LNCaP clone FGC (cell line): ENCODE measurements around the gene FTCD.

Experiments
- DNase-seq: peaks from one replicate; pipeline ENCODE4 v3.0.0-alpha.2; 2011; ENCODE audit warnings: low read depth
- H3K4me3 ChIP-seq: 2 replicates; pipeline ENCODE4 v1.5.1; 2011; ENCODE audit warnings: mild to moderate bottlenecking, low read depth, low read length, control low read depth
- TF ChIP-seq, protein P1 (sequence below): IDR thresholded peaks from 2 replicates; pipeline ENCODE4 v1.5.1; 2012; ENCODE audit warnings: mild to moderate bottlenecking; ENCODE audit not compliant: control insufficient read depth, insufficient read depth; ENCODE audit errors: extremely low read depth

Gene FTCD

DNA sequence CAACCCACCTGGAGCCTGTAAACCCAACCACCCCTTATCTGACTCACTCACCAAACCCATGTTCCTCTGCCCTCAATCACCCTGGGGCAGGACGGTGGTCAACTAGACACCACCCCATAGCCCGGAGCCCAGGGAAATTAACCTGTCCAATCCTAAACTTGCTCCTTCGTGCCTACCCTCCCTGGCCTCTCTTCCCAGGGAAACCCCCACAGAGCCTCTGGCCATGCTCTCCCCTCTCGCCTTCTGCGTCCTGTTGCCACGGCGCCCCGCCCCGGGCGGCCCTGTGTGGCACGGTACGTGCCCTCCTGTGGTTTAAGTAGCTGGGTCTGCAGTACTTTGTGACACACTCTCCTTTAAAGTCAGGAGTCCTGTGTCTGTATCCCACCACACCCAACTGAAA, 4.0 kb upstream of the FTCD start:
- H3K4me3 ChIP-seq = no peak overlapping the region
- TF ChIP-seq, protein P1, sequence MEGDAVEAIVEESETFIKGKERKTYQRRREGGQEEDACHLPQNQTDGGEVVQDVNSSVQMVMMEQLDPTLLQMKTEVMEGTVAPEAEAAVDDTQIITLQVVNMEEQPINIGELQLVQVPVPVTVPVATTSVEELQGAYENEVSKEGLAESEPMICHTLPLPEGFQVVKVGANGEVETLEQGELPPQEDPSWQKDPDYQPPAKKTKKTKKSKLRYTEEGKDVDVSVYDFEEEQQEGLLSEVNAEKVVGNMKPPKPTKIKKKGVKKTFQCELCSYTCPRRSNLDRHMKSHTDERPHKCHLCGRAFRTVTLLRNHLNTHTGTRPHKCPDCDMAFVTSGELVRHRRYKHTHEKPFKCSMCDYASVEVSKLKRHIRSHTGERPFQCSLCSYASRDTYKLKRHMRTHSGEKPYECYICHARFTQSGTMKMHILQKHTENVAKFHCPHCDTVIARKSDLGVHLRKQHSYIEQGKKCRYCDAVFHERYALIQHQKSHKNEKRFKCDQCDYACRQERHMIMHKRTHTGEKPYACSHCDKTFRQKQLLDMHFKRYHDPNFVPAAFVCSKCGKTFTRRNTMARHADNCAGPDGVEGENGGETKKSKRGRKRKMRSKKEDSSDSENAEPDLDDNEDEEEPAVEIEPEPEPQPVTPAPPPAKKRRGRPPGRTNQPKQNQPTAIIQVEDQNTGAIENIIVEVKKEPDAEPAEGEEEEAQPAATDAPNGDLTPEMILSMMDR = no peak
- no peak for DNase-seq

DNA sequence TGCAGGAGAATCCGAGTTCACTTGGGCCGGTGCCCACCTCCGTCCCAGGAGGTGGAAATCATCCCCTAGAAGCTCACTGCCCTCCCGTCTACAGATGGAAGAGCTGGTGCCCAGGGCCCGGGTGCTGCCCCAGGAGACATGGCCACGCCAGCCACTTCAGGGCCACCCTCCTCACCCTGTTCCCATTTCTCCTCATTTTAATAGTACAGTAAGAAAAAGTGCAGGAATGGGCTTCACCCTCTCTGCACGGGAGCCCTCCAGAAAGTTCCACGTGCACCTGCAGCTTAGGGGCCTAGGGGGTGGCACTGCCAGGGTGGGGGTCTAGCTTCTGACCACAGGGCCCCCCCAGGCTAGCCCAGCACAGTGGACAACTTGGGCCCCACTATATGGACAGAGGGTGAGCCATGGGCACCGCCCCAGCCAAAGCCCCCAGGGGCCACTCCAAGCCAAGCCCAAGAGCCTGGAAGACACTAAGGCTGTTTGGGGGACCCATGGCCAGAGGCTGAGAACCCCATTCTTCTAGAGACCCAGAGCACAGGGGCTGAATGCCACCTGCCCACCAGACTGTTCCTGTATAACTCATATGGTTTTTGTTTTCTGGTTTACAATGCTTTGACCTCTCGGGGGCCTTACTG, 3.4 kb upstream of the FTCD start:
- no peak for DNase-seq
- TF ChIP-seq, protein P1 = no peak

DNA sequence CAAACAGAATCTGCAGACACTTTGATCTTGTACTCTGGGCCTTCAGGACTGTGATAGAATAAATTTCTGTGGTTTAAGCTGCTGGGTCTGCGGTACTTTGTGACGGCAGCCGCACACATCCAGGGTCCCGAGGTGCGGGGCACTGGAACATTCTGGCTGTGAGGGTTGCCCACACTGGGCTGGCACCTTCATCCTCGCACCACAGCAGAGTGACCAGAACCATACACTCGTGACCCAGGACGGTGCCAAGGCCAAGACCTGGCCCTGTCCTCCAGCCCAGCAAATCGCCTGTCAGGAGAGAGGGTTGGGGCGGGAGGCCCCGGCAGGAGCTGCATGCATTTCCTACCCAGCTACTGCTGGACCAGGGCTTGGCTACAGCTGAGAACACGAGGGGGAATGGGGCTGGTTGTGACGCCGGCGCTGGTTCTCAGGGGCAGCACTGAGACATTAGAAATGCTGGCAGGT, 2.6 kb upstream of the FTCD start:
- DNase-seq = no peak
- no peak overlapping the region for H3K4me3 ChIP-seq
- TF ChIP-seq, protein P1 = no peak

More for the DNA sequence above, 3.4 kb upstream of the FTCD start:
- no peak overlapping the region for H3K4me3 ChIP-seq

DNA sequence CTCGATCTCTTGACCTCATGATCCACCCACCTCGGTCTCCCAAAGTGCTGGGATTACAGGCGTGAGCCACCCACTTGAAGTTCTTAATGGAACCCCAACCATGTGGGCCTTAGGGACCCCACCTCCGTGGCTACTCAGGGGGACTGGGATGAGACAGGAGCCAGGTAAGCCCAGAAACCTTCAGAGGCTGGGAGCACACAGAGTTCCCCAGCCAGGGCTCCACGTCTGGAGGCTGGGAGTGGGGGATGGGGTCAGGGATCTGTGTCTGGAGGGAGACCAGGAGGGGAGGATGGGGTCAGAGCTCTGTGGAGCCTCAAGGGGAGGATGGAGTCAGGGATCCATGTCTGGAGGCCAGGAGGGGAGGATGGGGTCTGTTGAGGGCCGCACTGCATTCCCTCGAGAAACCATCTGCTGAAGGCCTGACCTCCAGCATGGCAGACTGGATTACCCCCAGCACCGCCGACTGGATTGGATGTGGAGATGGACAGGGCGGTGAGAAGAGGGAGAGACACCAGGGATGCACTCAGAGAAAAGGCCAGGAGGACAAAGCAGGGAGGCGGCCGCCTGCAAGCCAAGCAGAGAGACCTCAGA, 2.1 kb upstream of the FTCD start:
- no peak overlapping the region for H3K4me3 ChIP-seq
- TF ChIP-seq, protein P1 = no peak
- no peak for DNase-seq

DNA sequence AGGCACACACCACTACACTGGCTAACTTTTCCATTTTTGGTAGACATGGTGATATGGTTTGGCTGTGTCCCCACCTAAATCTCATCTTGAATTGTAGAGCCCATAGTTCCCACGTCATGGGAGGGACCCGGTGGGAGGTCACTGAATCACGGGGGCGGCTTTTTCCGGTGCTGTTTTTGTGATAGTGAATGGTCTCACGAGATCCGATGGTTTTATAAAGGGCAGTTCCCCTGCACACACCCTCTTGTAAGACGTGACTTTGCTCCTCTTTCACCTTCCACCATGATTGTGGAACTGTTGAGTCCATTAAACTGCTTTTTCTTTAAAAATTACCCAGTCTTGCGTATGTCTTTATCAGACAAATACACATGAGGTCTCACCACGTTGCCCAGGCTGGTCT, 1.3 kb upstream of the FTCD start:
- TF ChIP-seq, protein P1 = no peak
- no peak overlapping the region for H3K4me3 ChIP-seq
- no peak for DNase-seq

DNA sequence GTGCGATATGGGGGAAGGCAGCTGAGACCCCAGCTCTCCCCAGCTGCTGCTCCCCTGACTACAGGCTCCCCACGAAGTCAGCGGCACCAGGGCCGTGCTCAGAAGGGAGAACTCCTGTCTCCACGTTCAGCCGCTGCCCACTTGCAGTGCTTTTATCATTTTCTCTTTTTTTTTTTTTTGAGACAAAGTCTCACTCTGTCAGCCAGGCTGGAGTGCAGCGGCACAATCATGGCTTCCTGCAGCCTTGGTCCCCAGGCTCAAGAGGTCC, 933 bp upstream of the FTCD start:
- TF ChIP-seq, protein P1 = no peak
- no peak for DNase-seq
- no peak overlapping the region for H3K4me3 ChIP-seq
